ENCODE measurements around the gene ABCF1.
A peak's percentile ranks its signal among the peaks of the same experiment; 100 is the strongest.

ABCF1 gene

GRCh38 chr6:30583921-30584320, 12.7 kb downstream of the ABCF1 start:
- POLR2A ChIA-PET: interaction anchor here (1.4 to 1.9 kb wide), 2 partner anchors 13 to 29 kb away, joined by 5 to 6 read pairs; partner anchors contain the start of gene ABCF1
- TF ChIP-seq FOXK2 (IDR thresholded peaks at IDR 0.05): no peak
- no peak for TF ChIP-seq L3MBTL2 (conservative IDR thresholded peaks at IDR 0.05)
- TF ChIP-seq BHLHE40 (IDR thresholded peaks at IDR 0.05; ENCODE audit: borderline replicate concordance): no peak
- TF ChIP-seq ELF4 (IDR thresholded peaks at IDR 0.05): no peak
- TF ChIP-seq HDGF (IDR thresholded peaks at IDR 0.05; ENCODE audit: borderline replicate concordance): no peak
- TF ChIP-seq LEF1 (IDR thresholded peaks at IDR 0.05; ENCODE audit: borderline replicate concordance): no peak
- TF ChIP-seq SUZ12 (IDR thresholded peaks at IDR 0.05): no peak
- no peak for TF ChIP-seq FOXA1 (IDR thresholded peaks at IDR 0.05)
- no peak for TF ChIP-seq NFRKB (IDR thresholded peaks at IDR 0.05)
- TF ChIP-seq ZNF384 (IDR thresholded peaks at IDR 0.05): no peak
- TF ChIP-seq FOXM1 (IDR thresholded peaks at IDR 0.05; ENCODE audit: borderline replicate concordance): no peak
- no peak for TF ChIP-seq TARDBP (IDR thresholded peaks at IDR 0.05)
- no peak for TF ChIP-seq PKNOX1 (IDR thresholded peaks at IDR 0.05)
- no peak for TF ChIP-seq ARNT (IDR thresholded peaks at IDR 0.05)
- TF ChIP-seq SP1 (IDR thresholded peaks at IDR 0.05): no peak
- TF ChIP-seq CTBP1 (IDR thresholded peaks at IDR 0.05; ENCODE audit: borderline replicate concordance): no peak
- no peak for DNase-seq (ENCODE audit: extremely low spot score)
- CTCF ChIA-PET: no interaction called here

- no peak for TF ChIP-seq FOXK2 (IDR thresholded peaks at IDR 0.05)
- no peak for TF ChIP-seq CTBP1 (IDR thresholded peaks at IDR 0.05; ENCODE audit: borderline replicate concordance)
- no peak for TF ChIP-seq PKNOX1 (IDR thresholded peaks at IDR 0.05)
- TF ChIP-seq HDGF (IDR thresholded peaks at IDR 0.05; ENCODE audit: borderline replicate concordance): no peak
- no peak for TF ChIP-seq SP1 (IDR thresholded peaks at IDR 0.05)
- no peak for TF ChIP-seq NFRKB (IDR thresholded peaks at IDR 0.05)
- TF ChIP-seq ZNF384 (IDR thresholded peaks at IDR 0.05): no peak
- no peak for TF ChIP-seq FOXA1 (IDR thresholded peaks at IDR 0.05)
- TF ChIP-seq SUZ12 (IDR thresholded peaks at IDR 0.05): no peak
- TF ChIP-seq L3MBTL2 (conservative IDR thresholded peaks at IDR 0.05): no peak
- TF ChIP-seq TARDBP (IDR thresholded peaks at IDR 0.05): no peak
- TF ChIP-seq LEF1 (IDR thresholded peaks at IDR 0.05; ENCODE audit: borderline replicate concordance): no peak
- no peak for TF ChIP-seq FOXM1 (IDR thresholded peaks at IDR 0.05; ENCODE audit: borderline replicate concordance)
- TF ChIP-seq ELF4 (IDR thresholded peaks at IDR 0.05): no peak
- no peak for TF ChIP-seq ARNT (IDR thresholded peaks at IDR 0.05)
- no peak for TF ChIP-seq BHLHE40 (IDR thresholded peaks at IDR 0.05; ENCODE audit: borderline replicate concordance)
- ChIA-PET POLR2A (interaction anchor here (1.0 to 2.3 kb wide), 4 partner anchors 10 to 26 kb away, joined by 3 to 17 read pairs (median 5); no protein-coding TSS in a partner anchor), CTCF (no interaction called here)
- DNase-seq (ENCODE audit: extremely low spot score): no peak
Observed at GRCh38 chr6:30589754-30590358, 18.6 kb downstream of the ABCF1 start.

- CTCF ChIA-PET: no interaction called here
- DNase-seq (ENCODE audit: extremely low spot score): no peak
- POLR2A ChIA-PET: interaction anchor here (0.6 to 2.3 kb wide), 5 partner anchors 9 to 25 kb away, joined by 3 to 17 read pairs (median 4); no protein-coding TSS in a partner anchor
- TF ChIP-seq CTBP1 (IDR thresholded peaks at IDR 0.05; ENCODE audit: borderline replicate concordance) (no peak), ELF4 (IDR thresholded peaks at IDR 0.05) (no peak), BHLHE40 (IDR thresholded peaks at IDR 0.05; ENCODE audit: borderline replicate concordance) (no peak), ARNT (IDR thresholded peaks at IDR 0.05) (no peak), FOXK2 (IDR thresholded peaks at IDR 0.05) (no peak), LEF1 (IDR thresholded peaks at IDR 0.05; ENCODE audit: borderline replicate concordance) (no peak), FOXA1 (IDR thresholded peaks at IDR 0.05) (no peak), FOXM1 (IDR thresholded peaks at IDR 0.05; ENCODE audit: borderline replicate concordance) (no peak), SUZ12 (IDR thresholded peaks at IDR 0.05) (no peak), ZNF384 (IDR thresholded peaks at IDR 0.05) (no peak), NFRKB (IDR thresholded peaks at IDR 0.05) (no peak), PKNOX1 (IDR thresholded peaks at IDR 0.05) (no peak), SP1 (IDR thresholded peaks at IDR 0.05) (no peak), L3MBTL2 (conservative IDR thresholded peaks at IDR 0.05) (no peak), HDGF (IDR thresholded peaks at IDR 0.05; ENCODE audit: borderline replicate concordance) (no peak), TARDBP (IDR thresholded peaks at IDR 0.05) (no peak)
Observed at GRCh38 chr6:30590509-30590908, 19.3 kb downstream of the ABCF1 start.

GRCh38 chr6:30591008-30591407, 19.8 kb downstream of the ABCF1 start:
- ChIA-PET POLR2A (interaction anchor here (0.6 to 2.3 kb wide), 5 partner anchors 9 to 55 kb away, joined by 3 to 17 read pairs (median 3); no protein-coding TSS in a partner anchor), CTCF (no interaction called here)
- TF ChIP-seq CTBP1 (IDR thresholded peaks at IDR 0.05; ENCODE audit: borderline replicate concordance) (no peak), ZNF384 (IDR thresholded peaks at IDR 0.05) (no peak), ARNT (IDR thresholded peaks at IDR 0.05) (no peak), FOXA1 (IDR thresholded peaks at IDR 0.05) (no peak), L3MBTL2 (conservative IDR thresholded peaks at IDR 0.05) (no peak), LEF1 (IDR thresholded peaks at IDR 0.05; ENCODE audit: borderline replicate concordance) (no peak), NFRKB (IDR thresholded peaks at IDR 0.05) (no peak), SUZ12 (IDR thresholded peaks at IDR 0.05) (no peak), FOXM1 (IDR thresholded peaks at IDR 0.05; ENCODE audit: borderline replicate concordance) (no peak)
- no peak for DNase-seq (ENCODE audit: extremely low spot score)

GRCh38 chr6:30592287-30592686, 21.0 kb downstream of the ABCF1 start:
- no peak for TF ChIP-seq HDGF (IDR thresholded peaks at IDR 0.05; ENCODE audit: borderline replicate concordance)
- no peak for TF ChIP-seq FOXK2 (IDR thresholded peaks at IDR 0.05)
- no peak for TF ChIP-seq ARNT (IDR thresholded peaks at IDR 0.05)
- TF ChIP-seq LEF1 (IDR thresholded peaks at IDR 0.05; ENCODE audit: borderline replicate concordance): no peak
- TF ChIP-seq L3MBTL2 (conservative IDR thresholded peaks at IDR 0.05): no peak
- no peak for TF ChIP-seq PKNOX1 (IDR thresholded peaks at IDR 0.05)
- ChIA-PET POLR2A (interaction anchor here (0.8 to 1.2 kb wide), 3 partner anchors 21 to 25 kb away, joined by 3 to 5 read pairs (median 3); partner anchors contain the start of genes ABCF1, MRPS18B and PPP1R10), CTCF (no interaction called here)
- no peak for DNase-seq (ENCODE audit: extremely low spot score)

- CTCF ChIA-PET: interaction anchor here (0.6 to 2.8 kb wide), 12 partner anchors 10 to 134 kb away, joined by 3 to 18 read pairs (median 4); partner anchors contain the start of gene ABCF1
- POLR2A ChIA-PET: interaction anchor here (0.8 to 7.0 kb wide), 8 partner anchors 8 to 75 kb away, joined by 3 to 90 read pairs (median 3); partner anchors contain the start of genes ABCF1, DHX16, GNL1 and PRR3
- peak; percentile 70 for DNase-seq (ENCODE audit: extremely low spot score)
Observed at GRCh38 chr6:30597315-30598144, 26.3 kb downstream of the ABCF1 start.
